ENCODE data around the gene STX10.

The STX10 gene

DNA sequence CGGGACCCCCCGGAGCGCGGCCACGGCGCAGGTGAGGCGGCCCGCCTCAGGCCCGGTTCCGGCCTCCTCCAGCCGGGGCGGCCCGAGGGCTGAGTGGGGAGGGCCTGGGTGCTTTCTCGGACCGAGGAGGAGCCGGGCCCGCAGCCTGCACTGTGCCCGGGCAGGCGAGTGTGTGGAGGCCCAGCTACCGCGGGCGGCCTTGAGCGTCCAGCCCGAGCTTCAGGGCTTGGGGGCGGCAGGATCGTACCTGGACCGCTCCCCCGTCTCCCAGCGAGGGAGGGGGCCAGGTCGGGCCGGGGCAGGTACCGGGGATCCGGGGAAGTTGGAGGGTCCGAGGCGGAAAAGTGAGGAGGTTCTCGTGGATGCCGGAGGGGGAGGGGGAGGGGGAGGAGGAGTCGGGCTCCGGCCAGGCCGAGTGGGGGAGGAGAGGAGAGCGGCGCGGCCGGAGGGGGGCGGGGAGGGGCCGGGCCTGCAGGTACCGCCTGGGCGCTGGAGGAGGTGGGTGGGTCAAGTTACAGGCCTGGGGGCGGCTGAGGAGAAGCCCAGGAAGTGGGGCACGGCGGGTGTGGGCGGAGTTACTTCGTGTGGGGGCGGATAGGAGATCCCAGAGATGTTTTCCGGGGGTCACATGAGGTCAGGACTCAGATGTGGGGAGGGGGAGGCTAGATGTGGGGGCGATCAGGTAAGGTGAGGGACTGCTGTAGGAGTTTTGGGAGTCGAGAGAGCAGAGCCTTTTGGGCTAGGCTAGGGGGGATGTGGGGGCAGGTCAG is 31.6 kb downstream of the STX10 start:
- peak; percentile 52 for DNase-seq

- DNase-seq: peak; percentile 91
Observed at GRCh38 chr19:13117772-13118423, 32.3 kb downstream of the STX10 start, which contains the start of gene NACC1. TSS of gene NACC1 (plus strand) at chr19:13118264. CDS start at chr19:13135208, 16,944 bp downstream.

DNA sequence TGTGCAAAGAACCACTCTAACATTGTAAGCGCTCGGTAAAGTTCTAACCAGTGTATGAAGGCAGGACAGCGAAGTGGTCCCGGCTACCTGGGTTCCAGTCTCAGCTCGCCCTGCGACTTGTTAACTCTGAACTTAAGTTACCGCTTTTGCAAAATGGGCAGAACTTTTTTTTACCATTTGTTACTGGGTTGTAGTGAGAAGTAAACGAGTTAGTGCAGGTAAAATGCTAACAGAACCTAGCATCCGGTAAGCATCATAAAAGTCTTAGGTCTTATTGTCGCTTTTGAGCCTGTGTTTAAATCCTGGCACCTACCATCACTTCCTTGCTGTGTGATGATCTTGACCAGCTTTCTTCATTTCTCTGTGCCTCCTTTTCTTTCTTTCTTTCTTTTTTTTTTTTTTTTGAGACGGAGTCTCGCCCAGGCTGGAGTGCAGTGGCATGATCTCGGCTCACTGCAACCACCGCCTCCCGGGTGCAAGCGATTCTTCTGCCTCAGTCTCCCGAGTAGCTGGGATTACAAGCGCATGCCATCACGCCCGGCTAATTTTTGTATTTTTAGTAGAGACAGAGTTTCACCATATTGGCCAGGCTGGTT is 32.9 kb downstream of the STX10 start:
- no peak for DNase-seq

DNA sequence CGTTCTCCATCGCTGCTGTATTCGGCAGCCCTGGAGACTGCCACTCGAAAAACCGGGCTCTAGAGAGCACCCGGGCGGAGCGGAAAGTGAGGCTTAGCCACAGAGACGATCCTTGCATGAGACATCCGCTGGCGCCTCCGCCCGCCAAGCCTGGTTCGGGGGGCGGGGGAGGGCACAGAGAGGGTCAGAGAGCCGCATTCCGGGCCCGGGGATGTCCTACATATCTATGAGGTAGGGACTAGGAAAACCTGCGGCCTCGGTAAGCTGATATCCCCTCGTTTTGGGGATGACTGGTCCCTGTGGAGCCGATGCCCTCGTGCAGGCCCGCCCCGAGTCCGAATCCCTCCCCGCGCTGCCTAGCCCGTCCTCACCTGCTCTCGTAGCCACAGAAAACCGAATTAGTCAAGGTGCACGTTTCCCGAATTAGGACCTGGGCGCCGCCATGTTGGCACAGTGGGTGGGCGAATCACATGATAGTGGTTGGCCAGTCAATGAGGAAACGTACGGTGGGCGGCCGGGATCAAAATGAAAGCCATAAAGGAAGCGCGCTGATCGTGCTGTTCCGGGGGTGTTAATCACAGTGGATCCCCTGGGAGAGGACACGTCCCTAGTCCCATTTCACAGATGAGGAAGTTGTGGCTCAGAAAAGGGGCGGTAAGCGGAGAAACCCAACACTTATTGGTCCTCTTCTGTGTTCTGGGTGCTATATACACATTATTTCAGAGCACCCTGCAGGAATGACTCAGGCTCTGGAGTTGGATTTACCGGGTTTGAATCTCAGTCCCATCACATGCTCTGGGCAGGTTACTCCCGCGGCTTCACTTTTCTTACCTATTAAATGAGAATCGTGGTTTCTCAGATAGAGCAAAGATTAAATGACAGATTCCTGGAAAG is 33.6 kb downstream of the STX10 start, which contains the start of gene TRMT1:
Gene TRMT1 (minus strand): TSS at position 459 of the 894 bp plus-strand sequence. CDS start 341 bp downstream, at position 118.
- DNase-seq: peak; percentile 94

- no peak for DNase-seq
Observed at GRCh38 chr19:13115936-13116281, 34.3 kb downstream of the STX10 start.

DNA sequence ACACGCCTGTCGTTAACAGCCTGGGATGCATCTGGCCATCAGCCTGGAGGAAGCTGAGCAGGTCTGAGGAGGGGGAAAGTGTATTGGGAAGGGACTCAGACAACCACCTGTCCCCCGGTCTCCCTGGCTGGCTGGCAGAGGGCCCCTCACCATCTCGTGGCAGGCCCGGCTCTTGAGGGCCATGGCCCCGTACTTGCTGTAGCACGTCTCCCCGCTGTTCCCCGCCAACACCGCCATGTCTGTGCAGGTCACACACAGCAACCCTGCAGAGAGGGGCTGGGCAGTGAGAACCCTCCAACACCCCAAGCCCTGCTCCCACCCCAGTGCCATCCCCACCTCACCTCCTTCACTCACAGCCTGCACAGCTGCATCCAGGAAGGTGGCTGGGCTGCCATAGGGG is 37.6 kb downstream of the STX10 start:
- no peak for DNase-seq

DNA sequence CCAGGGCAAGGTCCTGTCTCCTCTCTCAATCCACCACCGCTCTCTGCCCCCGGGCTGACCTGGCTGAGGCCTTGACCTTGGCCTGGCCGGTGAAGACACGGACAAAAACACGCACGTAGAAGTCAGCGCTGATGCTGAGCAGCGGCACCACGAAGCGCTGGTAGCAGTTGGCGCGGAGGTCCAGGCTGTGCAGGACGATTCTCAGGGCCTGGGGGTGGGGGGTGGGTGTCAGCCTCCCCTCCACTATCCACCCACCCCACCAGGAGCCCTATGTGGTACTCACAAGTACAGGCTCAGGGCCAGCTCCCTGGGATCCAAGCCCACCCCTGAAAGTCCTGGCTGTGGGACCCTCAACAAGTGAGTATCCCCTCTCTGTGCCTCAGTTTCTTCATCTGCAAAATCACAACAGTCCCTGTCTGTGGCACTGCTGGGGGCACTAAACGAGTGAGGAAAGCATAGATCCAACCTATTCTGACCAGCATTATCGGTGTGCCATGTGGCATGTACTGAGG is 40.0 kb downstream of the STX10 start:
- DNase-seq: no peak

DNA sequence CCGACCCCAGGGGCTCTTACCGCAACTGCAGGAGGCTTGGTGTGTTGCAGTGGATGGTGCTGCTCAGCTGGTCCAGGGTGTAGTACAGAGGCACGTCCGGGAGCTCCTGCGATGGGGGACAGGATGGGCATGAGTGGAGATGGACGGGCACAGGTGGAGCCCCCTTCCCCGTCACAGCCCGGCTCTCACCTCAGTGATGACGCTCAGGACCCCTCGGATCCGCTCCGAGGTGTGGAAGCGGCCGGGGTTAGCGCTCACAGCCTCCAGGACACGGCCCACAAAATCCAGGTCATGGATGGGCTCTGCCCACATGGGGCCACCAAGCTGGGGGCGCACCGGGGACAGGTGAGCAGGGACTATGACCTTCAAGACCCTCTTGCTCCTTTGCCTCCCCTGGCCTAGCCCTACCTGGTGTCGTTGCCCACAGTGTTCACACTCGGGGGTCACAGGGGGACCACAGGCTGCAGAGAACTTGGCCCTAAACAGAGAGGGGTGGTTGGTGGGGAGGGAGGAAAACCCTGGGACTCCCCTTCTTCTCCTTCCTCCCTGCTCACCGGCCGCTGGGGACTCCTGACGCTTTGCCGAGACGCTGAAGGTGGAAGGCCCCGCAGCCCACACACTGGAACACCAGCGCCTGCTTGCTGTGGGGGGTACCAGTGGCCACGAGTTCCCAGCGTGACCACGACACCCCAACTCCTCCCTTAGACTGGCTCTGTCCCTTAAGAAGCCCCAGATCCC is 40.6 kb downstream of the STX10 start:
- no peak for DNase-seq

DNA sequence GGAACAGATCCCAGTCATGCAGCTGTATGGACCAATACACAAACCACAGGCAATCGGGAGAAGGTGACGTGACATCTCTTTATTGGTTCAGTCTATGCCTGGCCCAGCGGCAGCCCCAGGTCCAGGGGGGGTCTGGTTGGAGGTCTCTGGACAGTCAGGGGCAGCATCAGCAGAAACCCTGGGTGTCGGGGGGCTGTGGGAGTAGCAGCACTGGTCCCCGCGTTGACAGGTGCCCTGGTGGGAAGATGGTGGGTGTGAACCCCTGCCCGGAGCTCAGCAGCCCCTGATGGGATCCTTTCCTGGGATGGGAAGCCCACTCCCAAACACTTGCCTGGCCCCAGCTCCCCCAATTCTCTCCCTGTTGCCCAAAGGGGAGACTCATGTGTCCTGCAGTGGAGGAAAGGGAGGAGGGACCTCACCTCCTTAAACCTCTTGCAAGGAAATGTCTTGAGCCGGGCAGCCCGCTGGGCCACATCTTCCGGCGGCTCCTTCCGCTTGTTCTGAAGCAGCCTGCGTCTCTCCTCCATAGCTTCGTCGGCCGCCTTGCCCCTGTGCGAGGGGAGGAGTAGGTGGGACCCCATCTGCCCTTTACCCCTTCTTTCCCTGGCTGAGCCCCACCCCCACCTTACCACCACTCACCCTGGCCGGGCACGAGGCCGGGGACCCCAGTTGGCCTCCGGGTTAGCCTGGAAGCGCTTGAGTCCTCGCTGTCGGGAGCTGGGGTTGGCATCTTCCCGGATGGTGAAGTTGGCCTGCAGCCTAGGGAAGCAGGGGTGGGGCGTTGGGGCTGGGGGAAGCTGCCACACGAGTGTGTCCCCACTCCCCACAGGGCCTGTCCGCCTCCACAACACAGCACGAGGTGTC is 45.1 kb downstream of the STX10 start:
- no peak for DNase-seq

DNA sequence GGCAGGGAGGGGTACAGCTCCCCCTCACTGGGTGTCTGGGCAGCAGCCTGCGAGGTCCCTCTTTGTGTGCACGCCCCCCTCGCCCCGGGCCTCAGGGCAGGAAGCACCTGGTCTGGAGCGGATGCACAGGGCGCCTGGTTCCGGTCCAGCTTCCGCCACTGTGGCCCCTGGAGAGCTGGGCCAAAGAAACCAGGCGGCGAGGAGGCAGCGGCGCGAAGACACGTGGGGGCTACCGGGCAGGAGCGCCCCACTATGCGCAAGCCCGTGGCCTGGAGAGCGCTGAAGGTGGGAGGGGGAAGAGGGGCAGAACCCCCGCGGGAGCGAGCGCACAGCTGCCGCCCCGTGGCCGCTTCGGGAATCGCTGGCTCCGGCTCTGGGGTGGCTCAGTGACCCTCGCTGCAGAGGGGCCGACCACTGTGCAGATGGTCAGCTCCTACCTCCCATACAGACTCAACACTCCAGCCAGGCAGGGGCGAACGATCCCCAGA is 45.8 kb downstream of the STX10 start:
- DNase-seq: peak; percentile 74

DNA sequence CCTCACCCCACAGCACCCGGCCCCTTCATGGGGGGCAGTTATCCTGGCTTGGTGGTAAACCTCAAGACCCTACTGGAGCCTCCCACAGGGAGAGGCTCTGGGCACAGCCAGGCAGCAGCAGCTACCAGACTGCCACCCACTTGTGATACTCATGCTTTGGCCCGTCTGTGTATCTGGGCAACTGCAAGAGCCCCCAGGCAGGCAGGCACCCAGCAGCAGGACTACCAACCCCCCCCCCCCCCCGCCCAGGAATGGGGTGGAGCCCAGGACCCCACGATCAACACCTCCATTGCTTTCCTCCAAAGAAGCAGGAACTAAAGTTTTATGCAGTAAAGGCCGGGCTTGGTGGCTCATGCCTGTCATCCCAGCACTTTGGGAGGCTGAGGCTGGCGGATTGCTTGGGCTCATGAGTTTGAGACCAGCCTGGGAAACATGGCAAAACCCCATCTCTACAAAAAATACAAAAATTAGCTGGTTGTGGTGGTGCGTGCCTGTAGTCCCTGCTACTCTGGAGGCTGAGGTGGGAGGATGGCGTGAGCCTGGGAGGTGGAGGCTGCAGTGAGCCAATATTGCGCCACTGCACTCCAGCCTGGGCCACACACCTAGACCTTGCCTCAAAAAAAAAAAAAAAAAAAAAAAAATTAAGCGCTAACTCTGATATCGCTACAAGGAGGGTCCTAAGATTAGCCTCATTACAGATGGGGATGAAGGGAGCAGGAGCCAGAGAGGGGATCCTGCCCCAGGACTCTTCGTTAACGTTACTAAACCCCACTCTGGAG is 46.4 kb downstream of the STX10 start:
- DNase-seq: no peak

- peak; percentile 42 for DNase-seq
Observed at GRCh38 chr19:13102666-13103580, 47.3 kb downstream of the STX10 start, which contains the start of gene LYL1. TSS of gene LYL1 (minus strand) at chr19:13102858. CDS start at chr19:13101171, 1,687 bp downstream.

DNA sequence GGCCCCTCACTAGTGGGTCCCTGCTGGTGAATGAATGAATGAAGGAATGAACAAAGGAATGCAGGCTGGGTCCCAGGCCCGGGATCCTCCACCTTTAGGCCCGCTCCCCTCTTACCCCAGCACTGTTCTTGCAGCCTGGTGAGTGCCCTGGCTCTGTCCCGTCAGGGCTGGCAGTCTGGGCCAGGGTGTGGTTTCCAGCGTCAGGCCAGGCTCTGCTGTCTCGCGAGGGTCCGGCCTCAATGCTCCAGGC is 47.8 kb downstream of the STX10 start:
- DNase-seq: no peak

DNA sequence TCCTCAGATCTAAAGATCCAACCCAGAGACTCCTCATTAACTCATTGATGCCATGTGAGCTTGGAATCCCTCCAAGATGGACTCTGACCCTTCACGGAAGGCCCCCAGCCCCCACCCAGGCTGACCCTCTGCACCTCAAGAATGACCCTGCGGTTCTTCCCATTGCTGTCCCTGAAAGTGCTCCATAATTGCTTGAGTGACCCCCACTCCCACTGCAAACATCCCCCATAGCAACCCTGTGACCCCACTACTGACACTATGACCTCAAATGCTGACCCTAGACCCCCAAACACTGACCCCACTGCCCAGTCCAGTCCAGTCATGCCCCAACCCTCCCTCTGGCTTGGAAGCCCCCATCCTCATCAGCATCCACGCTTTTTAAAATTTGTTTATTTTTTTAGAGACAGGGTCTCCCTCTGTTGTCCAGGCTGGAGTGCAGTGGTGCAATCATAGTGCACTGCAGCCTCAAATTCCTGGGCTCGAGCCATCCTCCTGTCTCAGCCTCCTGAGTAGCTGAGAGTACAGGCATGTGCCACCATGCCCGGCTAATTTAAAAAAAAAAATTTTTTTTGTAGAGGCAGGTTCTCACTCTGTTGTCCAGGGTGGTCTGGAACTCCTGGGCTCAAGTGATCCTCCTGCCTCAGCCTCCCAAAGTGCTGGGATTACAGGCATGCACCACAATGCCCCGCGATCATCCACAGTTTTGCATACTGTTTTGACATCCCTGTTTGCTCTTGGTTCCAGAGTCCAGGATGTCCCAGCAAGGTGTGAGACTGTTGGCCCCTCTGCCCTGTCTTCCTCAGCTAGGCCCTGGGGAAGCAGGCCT is 48.4 kb downstream of the STX10 start:
- DNase-seq: no peak

DNA sequence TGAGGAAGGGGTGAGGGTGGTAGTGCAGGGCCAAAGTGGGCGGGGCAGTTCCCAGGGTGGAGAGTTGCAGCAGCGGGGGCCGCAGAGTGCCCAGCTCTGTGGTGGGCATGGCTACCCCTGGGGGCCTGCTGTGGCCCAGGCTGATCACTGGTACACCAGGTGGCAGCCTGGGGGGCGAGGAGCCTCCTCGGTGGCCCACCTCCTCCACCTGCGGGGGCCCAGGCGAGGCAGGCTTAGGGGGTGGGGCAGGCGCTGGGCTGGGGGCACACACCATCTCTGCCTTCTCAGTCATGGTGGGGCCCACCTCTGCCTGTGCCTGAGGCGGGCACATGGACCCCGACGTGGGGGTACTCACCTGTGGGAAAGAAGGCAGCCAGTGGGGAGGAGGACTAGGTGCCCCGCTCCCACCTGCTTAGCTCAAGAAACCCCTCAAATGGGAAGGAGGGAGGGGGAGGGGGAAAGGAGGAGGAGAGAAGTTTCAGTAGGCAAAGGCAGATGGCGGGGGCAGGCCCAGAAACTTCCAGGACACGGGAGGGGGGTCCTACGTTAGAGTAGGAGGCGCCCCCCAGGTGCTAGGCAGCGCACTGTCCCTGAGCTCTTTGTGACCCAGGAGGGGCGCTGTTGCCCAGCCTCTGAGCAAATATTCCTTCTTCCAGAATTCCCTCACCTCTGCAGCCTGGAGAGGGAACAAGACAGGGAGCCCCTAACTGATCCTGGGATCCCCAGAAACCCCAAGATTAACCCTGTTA is 49.2 kb downstream of the STX10 start:
- DNase-seq: no peak

DNA sequence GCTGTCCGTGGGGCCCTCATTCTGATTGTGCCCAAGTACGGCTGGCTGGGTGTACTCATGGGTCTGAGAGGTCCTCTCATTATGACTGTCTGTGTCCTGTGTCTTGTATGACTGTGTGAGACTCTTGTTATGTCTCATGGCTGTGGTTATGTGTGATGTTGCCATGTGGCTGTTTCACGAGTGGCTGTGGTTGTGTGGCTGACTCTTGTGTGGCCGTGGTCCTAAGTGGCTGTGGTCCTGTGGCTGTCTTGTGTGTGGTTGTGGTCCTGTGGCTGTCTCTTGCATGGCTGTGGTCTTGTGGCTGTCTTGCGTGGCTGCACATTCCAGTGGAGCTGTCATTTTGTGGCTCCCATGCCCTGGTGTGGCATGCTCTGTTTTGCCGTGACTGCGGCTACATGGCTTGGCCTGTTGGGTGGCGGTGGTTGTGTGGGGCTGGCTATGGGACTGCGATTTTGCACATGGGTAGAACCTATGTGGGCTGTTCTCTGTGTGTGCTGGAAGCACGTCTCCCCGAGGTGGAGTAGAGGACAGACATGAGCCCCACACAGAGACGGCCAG is 50.1 kb downstream of the STX10 start:
- peak; percentile 51 for DNase-seq
